Caki2 (cell line): ENCODE results near the gene TUBB1. TPM values are rescaled to one million over a fixed set of nuclear protein-coding genes. Genes with fewer than 3 reads are reported as not detected.

Source experiments
- DNase-seq: peaks from one replicate; pipeline ENCODE4 v3.0.0-alpha.2; 2015; ENCODE audit warnings: low read depth
- in situ Hi-C: cut with HindIII; loops from 2 replicates; pipeline ENCODE4 v1.10.0; 2016; ENCODE audit warnings: low sequenced_read_pairs, low pct_unique_long_range_greater_than_20kb, mixed read lengths
- total RNA-seq: library from RNA; depleted of rRNA; stranded (reverse); fragments of >200 nt; shearing (Covaris generic); gene quantifications from 2 replicates; pipeline ENCODE4 v1.2.3, GENCODE V29; 2014; ENCODE audit warnings: low replicate concordance

TUBB1 gene
- total RNA-seq, 1 experiment from 2014 or later = not detected

DNA sequence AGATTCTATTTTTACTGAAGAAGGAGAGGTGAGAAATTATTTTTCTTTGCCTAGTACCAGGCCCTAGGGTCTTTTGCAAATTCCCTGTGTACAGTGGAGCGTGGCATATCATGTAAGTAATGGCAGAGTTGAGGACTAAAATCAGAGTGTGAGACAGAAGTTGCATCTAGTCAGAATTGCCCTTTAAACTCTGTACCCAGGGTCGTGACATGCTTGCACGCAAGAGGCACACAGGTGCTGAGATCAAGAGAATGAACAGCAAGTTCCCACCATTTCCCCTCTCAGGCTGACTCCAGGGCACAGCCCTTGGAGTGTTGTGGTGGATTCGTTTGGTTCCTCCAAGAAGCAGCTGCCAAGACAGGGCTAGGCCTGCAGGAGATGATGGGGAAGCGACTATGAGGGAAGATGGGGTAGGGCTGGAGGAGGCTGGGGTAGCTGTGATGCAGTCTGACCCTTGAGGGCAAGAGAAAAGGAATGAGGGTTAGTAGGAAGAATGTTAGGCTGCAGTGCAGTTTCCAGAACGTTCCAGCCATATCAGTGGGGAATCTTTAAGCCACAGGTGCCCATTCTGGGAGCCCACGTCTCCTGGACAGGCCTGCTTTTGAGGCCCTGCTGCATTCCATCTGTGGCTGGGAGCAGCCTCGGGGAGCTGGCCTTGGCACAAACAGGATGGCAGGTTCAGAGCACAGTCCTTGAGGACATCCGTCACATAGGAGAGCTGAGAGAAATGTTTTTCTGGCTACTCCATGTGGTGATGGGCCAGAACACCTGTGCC is 31.3 kb upstream of the TUBB1 start:
- DNase-seq = no peak
- in situ Hi-C loops = no loop called here

DNA sequence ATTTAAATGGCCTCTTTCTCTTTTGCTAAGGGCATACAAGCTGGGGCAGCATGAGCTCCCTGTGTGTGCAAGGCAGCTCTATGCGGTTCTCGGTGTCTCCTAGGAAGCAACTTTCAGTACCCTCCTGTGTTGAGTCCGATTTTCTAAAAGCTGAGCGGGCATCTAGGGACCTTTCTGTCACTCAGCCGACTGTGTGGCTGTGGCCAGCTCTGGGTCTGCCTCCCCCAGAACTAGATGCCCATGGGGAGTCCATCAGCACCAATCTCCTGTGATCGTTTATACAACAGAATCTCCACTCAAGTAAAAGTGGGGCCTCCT is 30.7 kb upstream of the TUBB1 start:
- in situ Hi-C loops = no loop called here
- DNase-seq = no peak

GRCh38 chr20:58989196-58989595 is 30.0 kb upstream of the TUBB1 start:
- no peak for DNase-seq
- in situ Hi-C loops = no loop called here

- in situ Hi-C loops = no loop called here
Measured at GRCh38 chr20:58990651-58991445, 28.4 kb upstream of the TUBB1 start.

GRCh38 chr20:58991715-58992114 is 27.5 kb upstream of the TUBB1 start:
- in situ Hi-C loops = no loop called here
- DNase-seq = no peak

More at GRCh38 chr20:58990651-58991445, 28.4 kb upstream of the TUBB1 start:
- no peak for DNase-seq

DNA sequence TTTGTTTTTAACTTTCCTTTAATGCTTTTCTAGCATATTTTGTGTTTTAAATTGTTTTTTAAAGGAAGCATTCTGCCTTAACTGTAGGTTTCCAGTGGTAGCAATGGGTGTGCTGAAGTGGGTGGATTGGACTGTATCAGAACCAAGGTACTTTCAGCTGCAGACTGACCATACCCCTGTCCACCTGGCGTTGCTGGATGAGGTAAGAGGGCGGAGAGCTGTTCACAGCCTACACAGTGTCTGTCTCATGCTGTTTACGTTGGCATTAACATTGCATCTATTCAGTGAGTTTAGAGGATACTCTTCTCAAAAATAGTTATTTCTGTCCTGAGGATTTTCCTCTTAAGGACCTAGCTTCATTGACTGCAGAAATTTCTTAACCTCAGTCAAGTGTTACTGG is 26.3 kb upstream of the TUBB1 start:
- no peak for DNase-seq
- in situ Hi-C loops = no loop called here

DNA sequence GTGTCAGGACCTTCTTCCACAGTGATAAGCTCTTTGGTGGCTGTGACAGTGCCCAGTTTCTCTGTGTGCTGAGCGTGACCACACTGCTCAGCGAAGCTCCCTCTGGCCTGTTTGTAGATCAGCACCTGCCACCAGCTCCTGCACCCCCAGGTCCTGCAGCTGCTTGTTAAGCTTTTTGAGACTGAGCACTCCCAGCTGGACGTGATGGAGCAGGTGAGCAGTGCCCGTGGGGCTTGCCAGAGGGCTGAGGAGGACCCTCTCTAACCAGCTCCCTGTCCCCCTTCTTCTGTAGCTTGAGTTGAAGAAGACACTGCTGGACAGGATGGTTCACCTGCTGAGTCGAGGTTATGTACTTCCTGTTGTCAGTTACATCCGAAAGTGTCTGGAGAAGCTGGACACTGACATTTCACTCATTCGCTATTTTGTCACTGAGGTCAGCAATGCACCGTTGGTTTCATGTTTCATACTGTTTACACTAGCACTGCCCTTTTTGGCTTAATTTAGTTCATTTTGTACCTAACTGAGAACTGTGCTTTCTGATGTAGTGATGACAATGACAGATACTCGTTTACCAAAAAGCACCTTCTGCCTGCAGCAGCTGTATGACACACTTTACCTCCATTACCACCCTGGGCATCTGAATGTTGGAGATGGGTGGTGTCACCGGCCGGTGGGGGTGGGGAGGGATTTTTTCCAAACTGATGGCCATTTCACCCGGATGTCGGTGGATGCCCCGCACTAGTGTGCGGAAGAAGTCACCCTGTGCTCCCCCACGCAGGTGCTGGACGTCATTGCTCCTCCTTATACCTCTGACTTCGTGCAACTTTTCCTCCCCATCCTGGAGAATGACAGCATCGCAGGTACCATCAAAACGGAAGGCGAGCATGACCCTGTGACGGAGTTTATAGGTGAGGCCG is 25.6 kb upstream of the TUBB1 start:
- DNase-seq = no peak
- in situ Hi-C loops = no loop called here

DNA sequence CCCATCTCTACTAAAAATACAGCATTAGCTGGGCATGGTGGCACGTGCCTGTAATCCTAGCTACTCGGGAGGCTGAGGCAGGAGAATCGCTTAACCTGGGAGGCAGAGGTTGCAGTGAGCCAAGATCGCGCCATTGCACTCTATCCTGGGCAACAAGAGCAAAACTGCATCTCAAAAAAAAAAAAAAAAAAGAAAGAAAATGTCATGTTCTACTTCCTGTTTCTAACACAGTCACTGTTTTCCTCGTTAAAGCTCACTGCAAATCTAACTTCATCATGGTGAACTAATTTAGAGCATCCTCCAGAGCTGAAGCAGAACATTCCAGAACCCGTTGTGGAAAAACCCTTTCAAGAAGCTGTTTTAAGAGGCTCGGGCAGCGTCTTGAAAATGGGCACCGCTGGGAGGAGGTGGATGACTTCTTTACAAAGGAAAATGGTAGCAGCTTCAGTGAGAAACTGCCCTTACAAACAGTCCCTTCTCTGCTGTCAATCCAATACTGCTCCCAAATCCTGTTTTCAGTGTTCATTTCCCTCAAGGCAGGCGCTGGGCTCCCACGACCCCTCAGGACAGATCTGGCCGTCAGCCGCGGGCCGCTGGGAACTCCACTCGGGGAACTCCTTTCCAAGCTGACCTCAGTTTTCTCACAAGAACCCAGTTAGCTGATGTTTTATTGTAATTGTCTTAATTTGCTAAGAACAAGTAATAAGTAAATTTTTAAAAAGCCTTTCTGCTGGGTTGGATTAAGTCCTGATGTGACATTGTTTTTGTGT is 24.7 kb upstream of the TUBB1 start:
- in situ Hi-C loops = no loop called here
- DNase-seq = no peak

DNA sequence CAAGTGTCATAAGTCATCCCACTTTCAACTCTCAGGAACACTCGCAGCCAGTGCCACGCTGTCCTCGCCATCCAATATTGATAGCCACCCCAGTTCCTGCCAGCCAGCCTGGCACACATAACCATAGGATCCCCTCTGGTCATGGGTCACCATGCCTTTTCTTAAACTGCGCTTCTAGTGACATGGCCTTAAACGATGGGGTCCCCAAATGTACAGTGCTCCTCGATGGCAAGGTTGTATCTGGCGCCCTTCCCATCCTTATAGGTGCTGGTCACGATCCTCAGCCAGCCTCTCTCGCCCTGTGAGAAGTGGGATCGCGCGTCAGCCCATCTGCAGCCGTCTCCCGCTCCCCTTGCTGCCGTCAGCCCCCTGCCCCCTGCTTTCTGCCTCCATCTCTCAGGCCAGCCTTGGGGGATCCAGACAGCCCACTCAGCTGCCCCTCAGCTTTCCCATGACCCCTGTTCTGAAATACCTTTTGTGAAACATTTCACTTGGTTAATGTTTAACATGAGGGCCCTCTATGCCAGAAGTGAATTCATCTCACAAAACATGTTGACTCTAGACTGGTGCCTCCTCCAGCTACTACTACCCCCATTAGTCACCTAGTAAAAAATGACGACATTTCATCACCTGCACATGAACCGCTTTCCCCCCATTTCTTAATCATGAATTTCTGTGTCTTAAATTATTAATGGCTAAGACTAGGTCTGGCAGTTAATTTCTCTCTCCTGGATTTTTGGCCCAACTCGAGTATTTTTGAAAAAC is 23.6 kb upstream of the TUBB1 start:
- in situ Hi-C loops = no loop called here
- DNase-seq = peak; percentile 42

DNA sequence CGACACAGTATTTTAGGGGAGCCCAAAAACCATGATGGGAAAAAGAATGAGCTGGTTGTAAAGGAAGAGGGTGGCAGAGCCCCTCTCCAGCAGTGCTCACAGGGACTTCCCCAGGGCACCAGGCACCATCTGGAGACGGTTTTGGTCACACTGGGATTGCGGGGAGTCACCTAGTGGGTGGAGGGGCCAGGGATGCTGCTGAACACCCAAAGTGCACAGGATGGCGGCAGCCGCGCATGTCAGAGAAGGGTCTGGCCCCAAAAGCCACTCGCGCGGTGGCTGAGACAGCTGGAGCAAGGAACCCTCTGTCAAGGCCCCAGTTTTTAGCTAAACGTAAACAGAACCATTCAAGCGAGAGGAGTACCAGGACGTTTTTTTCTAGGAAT is 23.0 kb upstream of the TUBB1 start:
- in situ Hi-C loops = no loop called here
- DNase-seq = no peak

- in situ Hi-C loops = no loop called here
- DNase-seq = no peak
Measured at GRCh38 chr20:58997141-58997770, 22.0 kb upstream of the TUBB1 start.

DNA sequence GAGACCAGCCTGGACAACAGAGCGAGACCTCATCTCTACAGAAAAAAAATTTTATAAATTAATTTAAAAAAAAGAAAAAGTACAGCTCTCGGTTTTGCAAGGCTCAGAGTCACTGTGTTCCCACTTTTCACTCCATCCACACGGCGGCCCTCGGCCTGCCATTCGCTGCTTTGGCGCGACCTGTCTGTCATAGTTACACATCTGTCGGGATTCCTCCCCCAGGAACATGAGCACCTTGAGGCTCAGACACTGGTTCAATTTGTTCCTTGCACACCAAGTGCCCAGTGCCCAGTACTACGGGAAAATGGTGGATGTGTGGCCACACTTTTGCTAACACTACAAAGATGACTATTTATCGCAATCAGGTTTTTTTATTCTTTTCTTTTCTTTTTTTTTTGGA is 20.6 kb upstream of the TUBB1 start:
- in situ Hi-C loops = no loop called here
- no peak for DNase-seq

DNA sequence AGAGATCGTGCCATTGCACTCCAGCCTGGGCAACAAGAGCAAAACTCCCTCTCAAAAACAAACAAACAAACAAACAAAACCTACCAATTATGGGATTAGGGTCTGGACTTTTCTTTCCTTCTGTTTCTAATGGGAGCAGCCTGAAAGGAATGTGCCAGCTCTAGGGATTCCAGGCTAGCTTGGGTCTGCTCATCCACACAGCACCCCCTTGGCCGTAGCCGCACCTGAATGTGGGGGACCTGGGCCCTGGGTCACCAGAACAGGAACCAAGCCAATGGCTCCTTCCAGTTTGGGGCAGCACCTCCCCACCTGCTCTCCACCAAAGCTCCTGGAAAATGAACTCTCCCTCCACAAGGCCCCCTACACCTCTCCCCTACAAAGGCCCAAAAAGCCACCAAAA is 18.9 kb upstream of the TUBB1 start:
- in situ Hi-C loops = no loop called here
- DNase-seq = no peak

DNA sequence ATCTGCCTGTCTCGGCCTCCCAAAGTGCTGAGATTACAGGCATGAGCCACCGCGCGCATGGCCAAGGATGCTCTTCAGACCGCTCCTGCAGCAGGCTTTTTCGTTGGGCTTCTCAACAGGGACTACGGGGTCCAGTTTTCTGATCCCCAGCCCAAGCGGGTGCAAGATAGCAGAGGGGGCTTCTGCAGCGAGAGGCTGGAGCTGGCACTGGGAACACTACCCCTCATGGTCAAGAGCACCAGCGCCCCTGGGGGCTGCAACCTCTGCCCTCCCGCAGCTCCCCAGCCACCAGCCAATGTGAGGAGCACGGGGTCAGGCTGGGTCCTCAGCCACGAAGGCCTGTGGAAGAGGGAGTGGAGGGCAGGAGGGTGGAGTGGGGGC is 18.2 kb upstream of the TUBB1 start:
- in situ Hi-C loops = no loop called here
- DNase-seq = no peak

DNA sequence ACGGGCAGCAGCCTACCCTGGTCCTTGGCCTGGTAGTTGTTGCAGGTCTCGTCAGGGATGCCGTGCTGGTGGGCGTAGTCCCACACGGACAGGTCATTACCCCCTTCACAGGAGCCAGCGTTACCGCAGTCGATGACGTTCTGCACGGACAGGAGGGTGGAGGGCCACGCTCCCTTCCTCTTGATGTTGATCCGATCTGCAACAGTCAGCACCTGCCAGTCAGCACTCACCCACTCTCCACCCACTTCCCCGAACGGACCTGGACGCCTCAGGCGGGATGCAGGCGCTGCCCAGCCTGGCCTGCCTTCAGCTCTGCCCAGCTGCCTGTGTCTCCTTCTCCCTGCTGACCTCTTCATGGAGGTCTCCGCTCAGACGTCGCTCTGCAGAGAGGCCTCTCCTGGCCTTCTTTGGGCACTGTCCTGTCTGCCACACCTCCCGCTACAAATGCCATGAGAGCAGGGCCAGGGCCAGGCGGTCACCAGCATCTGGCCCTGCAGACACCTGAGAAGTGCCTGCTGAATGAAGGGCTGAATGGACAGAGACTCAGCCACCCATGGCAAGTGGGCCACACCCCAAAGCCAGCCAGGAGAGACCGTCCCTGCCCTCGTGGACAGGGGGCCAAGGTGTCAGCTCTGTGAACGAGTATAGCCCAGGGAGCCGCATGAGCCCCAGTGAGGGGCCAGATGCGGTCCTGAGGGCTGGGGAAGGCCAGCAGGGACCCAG is 17.6 kb upstream of the TUBB1 start:
- DNase-seq = no peak
- in situ Hi-C loops = no loop called here

GRCh38 chr20:59002388-59002787 is 16.8 kb upstream of the TUBB1 start:
- no peak for DNase-seq
- in situ Hi-C loops = no loop called here
